Skin epidermis (tissue), 12 donors: ENCODE results near the gene PQBP1.
"Not testable (repeated sequence)": the region's sequence is repeated elsewhere in the genome, so short reads cannot be mapped to it uniquely, and the experiment has no call there.

Source experiments
- H3K27ac ChIP-seq, 21 experiments: fragments of 200-600 bp; sonication (generic) in 11 of 21; one replicate each; pipeline ENCODE4 v1.5.0; 2020; ENCODE audit warnings: mild to moderate bottlenecking in 3 of 21, inconsistent platforms in 2 of 21, moderate library complexity in 2 of 21
- H3K4me3 ChIP-seq, 7 experiments: fragments of 200-600 bp; sonication (generic) in 2 of 7; one replicate each; pipeline ENCODE4 v1.5.0; 2020; ENCODE audit warnings: inconsistent platforms in 2 of 7, mild to moderate bottlenecking in 2 of 7, moderate library complexity in 1 of 7

The PQBP1 gene

GRCh38 chrX:48897625-48898306, at the start of gene PQBP1, which contains the start of gene TIMM17B:
PQBP1 (plus strand) TSS chrX:48897930; CDS start chrX:48898510, 580 bp downstream.
TIMM17B (minus strand) TSS chrX:48897768; CDS start chrX:48897749, 19 bp downstream.
- H3K27ac ChIP-seq = peak within 1 kb of the TSS; percentile 72 to 95 (median 89)
- peak within 1 kb of the TSS; percentile 58 to 71 (median 61) for H3K4me3 ChIP-seq

DNA sequence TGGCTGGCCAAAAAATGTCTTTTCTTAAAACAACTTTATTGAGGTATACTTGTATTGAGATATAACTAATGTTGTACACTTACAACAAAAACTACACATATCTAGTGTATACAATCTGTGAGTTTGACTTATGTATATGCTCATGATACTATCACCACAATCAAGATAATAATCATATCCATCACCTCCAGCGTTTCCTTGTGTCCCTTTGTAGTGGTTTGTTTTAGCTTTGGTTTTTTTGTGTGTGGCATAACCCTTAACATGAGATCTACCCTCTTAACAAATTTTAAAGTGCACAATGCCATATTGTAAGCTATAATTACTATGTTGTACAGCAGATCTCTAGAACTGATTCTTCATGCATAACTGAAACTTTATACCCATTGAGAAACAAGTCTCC, 48.9 kb upstream of the PQBP1 start:
- H3K4me3 ChIP-seq = no peak overlapping the region
- H3K27ac ChIP-seq = no peak overlapping the region

DNA sequence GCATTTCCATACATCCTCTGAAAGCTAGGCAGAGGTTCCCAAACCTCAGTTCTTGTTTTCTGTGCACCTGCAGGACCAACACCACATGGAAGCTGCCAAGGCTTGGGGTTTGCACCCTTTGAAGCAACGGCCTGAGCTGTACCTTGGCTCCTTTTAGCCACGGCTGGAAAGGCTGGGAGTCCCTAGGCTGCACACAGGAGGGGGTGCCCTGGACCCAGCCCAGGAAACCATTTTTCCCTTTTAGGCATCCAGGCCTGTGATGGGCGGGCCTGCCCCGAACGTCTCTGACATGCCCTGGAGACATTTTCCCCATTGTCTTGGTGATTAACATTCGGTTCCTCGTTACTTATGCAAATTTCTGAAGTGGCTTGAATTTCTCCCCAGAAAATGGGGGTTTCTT, 44.9 kb upstream of the PQBP1 start:
- H3K27ac ChIP-seq = no peak overlapping the region
- H3K4me3 ChIP-seq = no peak overlapping the region

- H3K4me3 ChIP-seq, H3K27ac ChIP-seq: not testable (repeated sequence)
These were observed 44.2 kb upstream of the PQBP1 start for GRCh38 chrX:48853494-48853893.

DNA sequence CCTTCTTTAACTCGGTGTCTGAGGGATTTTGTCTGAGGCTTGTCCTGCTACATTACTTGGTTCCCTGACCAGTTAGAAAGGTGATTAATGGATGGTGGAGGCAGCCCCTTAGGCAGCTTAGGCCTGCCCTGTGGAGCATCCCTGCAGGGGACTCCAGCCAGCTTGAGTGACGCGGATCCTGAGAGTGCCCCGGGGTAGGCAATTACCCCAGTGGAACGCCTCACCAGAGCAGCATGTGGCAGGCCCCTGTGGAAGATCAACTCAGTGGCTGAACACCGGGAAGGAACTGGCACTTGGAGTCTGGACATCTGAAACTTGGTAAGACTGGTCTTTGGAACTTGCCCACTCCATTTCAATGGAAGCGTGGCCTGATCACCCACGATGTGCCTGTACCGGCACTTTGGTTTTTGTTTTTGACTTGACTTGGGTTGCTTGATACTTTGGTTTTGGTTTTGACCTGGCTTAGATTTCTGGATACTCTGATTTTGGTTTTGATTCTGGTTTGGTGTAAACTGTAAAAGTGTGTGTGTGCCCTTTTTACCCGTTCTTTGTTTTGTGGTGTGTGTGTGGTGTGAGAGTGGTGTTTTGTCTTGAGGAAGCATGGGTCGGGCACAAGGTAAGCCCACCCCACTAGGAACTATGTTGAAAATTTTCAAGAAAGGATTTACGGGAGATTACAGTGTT, 43.5 kb upstream of the PQBP1 start:
- not testable (repeated sequence) for H3K27ac ChIP-seq, H3K4me3 ChIP-seq

- H3K4me3 ChIP-seq = no peak overlapping the region
These were observed 42.8 kb upstream of the PQBP1 start for GRCh38 chrX:48854898-48855297.

DNA sequence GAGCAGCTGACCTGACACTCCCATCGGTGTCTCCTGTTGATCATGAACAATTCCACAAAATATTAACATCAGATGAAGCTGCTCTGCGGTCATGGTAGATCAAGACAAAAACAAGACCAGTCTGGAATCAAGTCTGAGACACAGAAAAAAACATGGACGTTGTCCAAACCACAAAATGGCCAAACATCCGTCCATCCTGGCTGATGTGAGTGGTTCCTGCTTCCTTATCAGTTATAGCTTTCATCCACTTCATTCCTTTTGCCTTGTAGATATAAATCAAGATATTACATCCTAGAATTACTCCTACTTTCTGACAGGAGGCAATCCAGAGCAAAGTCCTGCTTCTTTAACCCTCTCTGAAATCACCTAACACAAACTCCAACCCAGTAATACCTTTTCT, 33.5 kb upstream of the PQBP1 start:
- Histone ChIP-seq H3K27ac (no peak overlapping the region), H3K4me3 (no peak overlapping the region)

More at GRCh38 chrX:48854898-48855297, 42.8 kb upstream of the PQBP1 start:
- H3K27ac ChIP-seq = no peak overlapping the region

GRCh38 chrX:48872017-48872416, 25.7 kb upstream of the PQBP1 start:
- H3K27ac ChIP-seq, H3K4me3 ChIP-seq: not testable (repeated sequence)

- not testable (repeated sequence) for H3K27ac ChIP-seq, H3K4me3 ChIP-seq
These were observed 20.8 kb upstream of the PQBP1 start for GRCh38 chrX:48876944-48877343.

GRCh38 chrX:48883729-48884128, 14.0 kb upstream of the PQBP1 start:
- Histone ChIP-seq H3K4me3 (no peak overlapping the region), H3K27ac (no peak overlapping the region)

GRCh38 chrX:48886586-48886985, 11.1 kb upstream of the PQBP1 start:
- H3K27ac ChIP-seq, H3K4me3 ChIP-seq: not testable (repeated sequence)

- Histone ChIP-seq H3K27ac (peak overlapping the region in 7 of 21 experiments; percentile 6 to 86 (median 75)), H3K4me3 (peak overlapping the region in 6 of 7 experiments; percentile 46 to 64 (median 50))
These were observed 7.3 kb upstream of the PQBP1 start for GRCh38 chrX:48890296-48890925.

GRCh38 chrX:48890934-48891401, 6.8 kb upstream of the PQBP1 start:
- H3K4me3 ChIP-seq = peak overlapping the region; percentile 46 to 64 (median 51)
- H3K27ac ChIP-seq = peak overlapping the region in 17 of 21 experiments; percentile 18 to 86 (median 71)

DNA sequence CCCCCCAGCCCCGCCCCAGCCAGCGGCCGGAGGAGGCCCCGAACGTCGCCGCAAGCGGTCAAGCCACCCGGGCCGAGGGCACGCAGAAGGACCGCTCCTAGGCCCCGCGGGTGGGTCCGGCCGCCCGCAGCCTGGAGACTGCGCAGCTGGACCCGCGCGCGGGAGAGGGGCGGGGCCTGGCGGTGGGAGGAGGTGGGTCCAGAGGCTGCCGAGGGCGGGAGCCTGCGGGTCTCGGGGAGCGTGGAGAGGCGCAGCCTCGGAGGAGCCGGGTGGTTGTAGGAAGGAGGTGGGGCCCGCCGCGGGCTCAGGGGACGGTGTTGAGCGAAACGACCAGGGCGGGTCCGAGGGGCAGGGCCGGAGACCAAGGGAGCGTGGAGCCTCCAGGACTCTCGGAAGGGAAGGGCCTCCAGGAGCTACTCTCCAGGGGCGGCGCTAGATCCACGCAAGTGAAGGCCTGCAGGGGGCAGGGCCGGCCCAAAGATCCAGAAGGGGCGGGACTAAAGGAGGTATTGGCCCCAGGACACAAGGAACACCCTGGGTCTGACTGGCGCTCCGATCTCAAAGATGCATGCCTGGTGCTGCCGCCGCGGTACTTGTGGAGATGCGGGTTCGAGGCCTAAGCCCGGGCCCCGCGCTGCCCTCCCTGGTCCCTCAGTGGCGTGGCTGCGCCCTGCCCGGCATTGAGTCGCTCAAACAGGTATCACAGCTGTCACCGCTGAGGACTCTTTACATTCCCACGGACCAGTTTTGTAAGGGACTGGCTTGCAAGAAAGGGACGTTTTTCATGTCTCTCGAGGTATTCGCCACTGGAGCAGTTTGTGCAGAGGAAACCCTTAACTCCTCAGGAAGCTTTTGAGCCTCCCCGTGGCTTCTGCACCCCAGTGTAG, 6.1 kb upstream of the PQBP1 start:
- peak overlapping the region in 17 of 21 experiments; percentile 18 to 86 (median 71) for H3K27ac ChIP-seq
- peak overlapping the region; percentile 46 to 64 (median 51) for H3K4me3 ChIP-seq

DNA sequence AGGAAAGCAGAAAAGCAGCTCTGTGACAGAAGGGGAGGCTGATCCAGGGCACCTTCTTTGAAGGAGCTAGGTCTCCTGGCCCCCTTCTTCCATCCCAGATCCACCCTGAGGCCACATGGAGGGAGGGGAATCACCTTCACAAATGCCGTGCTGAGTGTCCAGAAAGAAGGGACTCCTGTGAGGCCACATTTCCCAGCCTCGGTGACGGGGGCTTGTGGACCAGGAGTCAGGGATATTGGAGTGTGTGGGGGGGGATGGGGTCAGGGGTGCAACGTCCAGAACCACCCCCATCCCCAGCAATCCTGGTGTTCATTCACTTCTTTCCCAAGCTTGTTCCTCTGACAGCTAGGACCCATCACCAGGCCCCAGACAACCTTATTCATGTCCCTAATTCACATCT, 4.8 kb upstream of the PQBP1 start:
- Histone ChIP-seq H3K27ac (no peak overlapping the region), H3K4me3 (no peak overlapping the region)

DNA sequence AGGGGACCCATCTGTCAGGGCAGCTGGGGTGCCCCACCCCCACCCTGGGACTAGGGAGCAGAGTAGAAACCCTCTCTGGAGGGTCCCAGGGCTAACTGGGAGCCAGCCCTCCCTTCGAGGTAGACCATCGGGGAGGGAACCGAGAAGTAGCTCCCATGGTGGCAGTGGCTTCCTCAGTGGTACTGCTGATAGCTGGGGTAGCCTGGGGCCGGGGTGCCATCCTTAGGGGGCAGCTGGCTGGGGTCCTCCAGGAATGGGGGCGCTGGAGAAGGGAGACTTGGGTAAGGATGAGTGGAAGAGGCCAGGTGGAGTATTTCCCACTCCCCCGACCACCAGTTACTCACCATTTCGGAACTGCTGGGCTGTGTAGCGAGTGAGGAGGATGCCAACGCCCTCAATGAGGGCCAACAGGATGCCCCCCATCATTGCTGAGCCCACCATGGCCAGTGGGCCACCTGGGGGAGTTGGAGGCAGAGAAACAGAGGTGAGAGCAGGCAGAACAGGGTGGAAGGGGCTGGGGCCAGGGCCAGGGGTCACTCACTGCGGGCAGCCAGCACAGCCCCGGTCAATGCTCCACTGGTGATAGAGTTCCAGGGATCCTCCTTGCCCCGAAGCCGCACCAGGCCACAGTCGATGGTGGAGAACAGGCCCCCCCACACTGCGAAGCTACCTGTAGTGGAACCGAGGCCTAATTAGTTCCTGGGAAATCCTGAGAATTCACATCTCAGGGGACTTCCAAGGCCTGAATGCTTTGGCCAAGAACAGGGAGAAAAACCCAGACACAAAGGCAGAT, 4.0 kb upstream of the PQBP1 start:
- no peak overlapping the region for H3K27ac ChIP-seq
- no peak overlapping the region for H3K4me3 ChIP-seq

DNA sequence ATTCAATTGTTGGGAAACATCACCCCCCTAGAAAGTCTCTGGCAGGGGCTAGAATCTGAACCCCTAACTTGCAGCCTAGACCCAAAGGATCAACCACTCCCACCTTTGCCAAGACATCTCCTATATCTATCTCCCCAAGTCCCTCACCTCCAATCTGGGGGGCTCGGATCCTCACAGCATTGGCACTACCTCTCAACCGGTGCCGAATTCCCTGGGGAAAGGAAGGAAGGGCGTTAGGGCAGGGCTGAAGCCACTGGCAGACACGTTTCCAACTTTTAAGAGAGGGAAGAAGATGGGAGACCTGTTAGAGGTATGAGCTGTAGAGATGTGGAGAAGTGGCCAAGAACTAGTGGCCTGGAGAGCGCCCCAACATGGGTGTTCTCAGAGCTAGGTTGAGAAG, 2.8 kb upstream of the PQBP1 start:
- H3K4me3 ChIP-seq = no peak overlapping the region
- no peak overlapping the region for H3K27ac ChIP-seq

- peak overlapping the region; percentile 58 to 71 (median 61) for H3K4me3 ChIP-seq
- peak overlapping the region in 18 of 21 experiments; percentile 80 to 95 (median 90) for H3K27ac ChIP-seq
These were observed 1.1 kb upstream of the PQBP1 start for GRCh38 chrX:48896611-48897011.

DNA sequence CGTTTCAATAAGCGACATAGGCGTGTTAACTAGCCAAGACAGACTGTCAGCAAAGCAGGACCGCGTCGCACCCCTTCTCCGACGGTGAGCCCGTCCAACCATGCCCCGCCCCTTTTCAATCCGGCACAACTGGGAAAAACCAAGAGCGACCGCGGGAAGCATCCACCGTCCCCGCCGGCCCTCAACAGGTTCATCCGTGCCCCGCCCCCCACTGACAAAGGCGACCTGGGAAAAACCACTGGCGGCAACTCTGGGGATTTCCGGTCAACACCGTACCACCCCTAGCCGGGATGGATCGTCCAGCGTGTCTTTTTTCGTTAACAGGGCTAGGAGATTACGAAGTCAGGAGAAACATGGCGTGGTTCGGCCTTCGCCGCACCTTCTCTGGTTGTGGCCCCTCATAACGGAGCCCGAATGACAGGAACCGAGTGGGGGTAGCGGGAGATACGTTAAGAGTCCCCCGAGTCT, 539 bp upstream of the PQBP1 start:
- Histone ChIP-seq H3K4me3 (peak overlapping the region; percentile 58 to 71 (median 61)), H3K27ac (peak overlapping the region; percentile 72 to 95 (median 89))
